ENCODE data around the gene NTRK3. TPM values are rescaled to one million over a fixed set of nuclear protein-coding genes. Genes with fewer than 3 reads are reported as not detected.

The NTRK3 gene
- total RNA-seq, result 10 to 100 TPM in 4 of 8 experiments, 1 to 10 TPM in 4; 1.2 to 41.6 (median 10.7) TPM

DNA sequence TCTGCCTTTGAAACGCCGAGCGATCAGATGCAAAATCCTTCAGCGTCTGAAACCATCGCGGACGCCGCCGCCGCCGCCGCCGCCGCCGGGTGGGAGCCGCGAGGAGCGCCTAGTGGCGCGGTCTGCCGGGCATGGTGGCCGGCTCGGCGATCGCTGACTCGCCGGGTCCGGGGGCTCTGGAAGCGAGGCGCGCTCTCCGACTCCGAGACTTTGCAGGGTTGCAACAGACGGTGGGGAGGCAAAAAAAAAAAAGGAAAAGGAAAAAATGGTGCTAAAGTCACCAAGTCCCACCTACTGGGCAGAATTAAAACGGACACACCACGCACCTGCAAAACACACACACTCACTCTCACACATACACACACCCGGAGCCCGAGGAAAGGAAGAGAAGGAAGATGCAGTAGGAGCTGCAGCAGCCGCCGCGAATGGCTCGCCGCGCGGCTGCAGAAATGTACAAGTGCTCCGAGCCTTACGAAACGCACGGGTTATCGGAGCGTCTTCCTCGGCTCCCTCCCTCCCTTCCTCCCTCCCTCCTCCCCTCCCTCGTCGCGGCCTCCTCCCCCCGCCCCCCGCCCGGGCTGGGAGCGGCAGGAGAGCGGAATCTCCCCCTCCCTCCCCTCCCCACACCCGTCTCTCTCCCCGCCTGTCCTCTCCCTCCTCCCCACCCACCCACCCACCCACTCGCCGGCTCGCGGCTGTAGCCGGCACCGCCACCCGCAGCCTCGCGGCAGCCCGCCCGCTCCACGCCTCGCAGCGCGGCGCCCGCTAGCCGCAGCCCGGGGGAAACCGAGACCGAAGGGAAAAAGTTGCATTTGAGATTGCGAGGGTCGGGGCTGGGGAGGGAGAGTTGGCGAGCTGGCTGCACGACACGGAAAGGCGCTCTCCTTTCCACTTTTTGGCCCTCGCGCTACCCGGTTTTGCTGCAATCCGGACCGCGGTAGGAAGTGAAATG lies at the start of gene NTRK3:
NTRK3 (minus strand) TSS at position 461 of the 952 bp plus-strand sequence. CDS start 586 bp downstream, outside the sequence.
- 0 to 20% (median 17%) methylated on average over 1 to 5 of the region's 95 CpGs; no CpG with 5 or more reads in 7 of the 10 experiments for WGBS, 10 experiments
- peaks cover 5 to 17% of the 10 kb centered on the region in 2 donors for H3K4me1 ChIP-seq (replicated peaks in 1 of 2)
- in situ Hi-C loops (cut with MboI; ENCODE audit: low pct_unique_long_range_greater_than_20kb in 2 of 9, low sequenced_read_pairs in 9 of 9, unreplicated experiment in 9 of 9), result loop anchor here in 4 of 9 experiments (25.0 kb wide), 3 partner anchors 106 to 1344 kb away; no protein-coding TSS in a partner anchor
- H3K4me3 ChIP-seq, result peak within 1 kb of the TSS; percentile 43 to 67 (median 49)
- peak within 1 kb of the TSS; percentile 34 to 54 for H3K27ac ChIP-seq
- ATAC-seq (replicated peaks in 6 of 8), result peak; percentile 10 to 63 (median 50)

DNA sequence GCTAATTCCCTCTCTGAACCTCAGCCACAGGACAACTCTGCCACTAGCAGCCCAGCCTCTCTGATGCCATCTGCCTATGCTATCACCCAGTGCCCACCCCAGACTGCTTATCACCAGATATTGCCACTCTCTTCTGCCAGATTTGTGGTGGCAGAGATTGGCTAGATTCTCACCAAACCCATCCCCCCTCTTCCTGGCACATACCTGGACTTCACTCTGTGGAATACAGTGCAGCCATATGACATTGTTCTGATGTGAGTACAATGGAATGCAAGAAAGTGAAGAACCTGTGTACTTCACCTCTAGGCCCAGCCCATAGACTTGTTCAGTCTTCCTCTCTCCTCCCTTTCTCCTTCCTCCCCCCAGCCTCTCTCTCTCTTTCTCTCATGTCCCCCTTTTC lies 46.9 kb upstream of the NTRK3 start:
- ATAC-seq (replicated peaks in 6 of 8), result no peak
- peaks cover 7 to 14% of the 10 kb centered on the region in 2 donors for H3K4me1 ChIP-seq (replicated peaks in 1 of 2)
- in situ Hi-C loops (cut with MboI; ENCODE audit: low pct_unique_long_range_greater_than_20kb in 2 of 9, low sequenced_read_pairs in 9 of 9, unreplicated experiment in 9 of 9), result no loop called here
- no peak overlapping the region for H3K4me3 ChIP-seq
- no peak overlapping the region for H3K27ac ChIP-seq

GRCh38 chr15:88302373-88302772 lies 45.8 kb upstream of the NTRK3 start:
- in situ Hi-C loops (cut with MboI; ENCODE audit: low pct_unique_long_range_greater_than_20kb in 2 of 9, low sequenced_read_pairs in 9 of 9, unreplicated experiment in 9 of 9), result no loop called here
- Histone ChIP-seq H3K27ac (no peak overlapping the region), H3K4me1 (replicated peaks in 1 of 2) (peaks cover 7 to 10% of the 10 kb centered on the region in 2 donors), H3K4me3 (no peak overlapping the region)
- no peak for ATAC-seq (replicated peaks in 6 of 8)
- 0 to 100% (median 78%) methylated on average over 1 to 3 of the region's 3 CpGs; no CpG with 5 or more reads in 2 of the 10 experiments for WGBS, 10 experiments

DNA sequence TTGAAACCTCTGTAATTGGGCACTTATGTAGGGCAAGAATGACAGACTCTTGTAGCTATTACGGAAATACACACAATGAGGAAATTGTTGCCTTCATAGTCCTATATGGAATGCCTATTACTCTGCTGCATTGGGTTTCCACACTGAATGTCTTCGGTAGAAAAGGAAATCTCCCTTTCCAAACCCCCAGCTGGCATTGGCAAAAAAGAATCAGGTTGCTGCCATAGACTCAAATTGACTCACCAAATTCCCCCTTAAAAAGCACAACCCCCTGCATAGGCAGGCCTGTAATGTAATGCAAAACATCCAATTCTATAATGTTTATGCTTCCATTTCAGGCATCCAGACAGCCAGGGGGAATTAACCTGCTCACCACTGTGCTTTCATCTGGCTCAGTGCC lies 44.8 kb upstream of the NTRK3 start:
- no peak for ATAC-seq (replicated peaks in 6 of 8)
- in situ Hi-C loops (cut with MboI; ENCODE audit: low pct_unique_long_range_greater_than_20kb in 2 of 9, low sequenced_read_pairs in 9 of 9, unreplicated experiment in 9 of 9), result no loop called here
- H3K4me1 ChIP-seq (replicated peaks in 1 of 2), result peaks cover 3 to 10% of the 10 kb centered on the region in 2 donors
- H3K27ac ChIP-seq, result no peak overlapping the region
- H3K4me3 ChIP-seq, result no peak overlapping the region
- 0 to 100% (median 60%) methylated on average over 1 to 2 of the region's 2 CpGs; no CpG with 5 or more reads in 3 of the 10 experiments for WGBS, 10 experiments

- H3K4me3 ChIP-seq, result no peak overlapping the region
- peaks cover 3 to 10% of the 10 kb centered on the region in 2 donors for H3K4me1 ChIP-seq (replicated peaks in 1 of 2)
- in situ Hi-C loops (cut with MboI; ENCODE audit: low pct_unique_long_range_greater_than_20kb in 2 of 9, low sequenced_read_pairs in 9 of 9, unreplicated experiment in 9 of 9), result no loop called here
- ATAC-seq (replicated peaks in 6 of 8), result no peak
- no peak overlapping the region for H3K27ac ChIP-seq
- WGBS, 10 experiments, result 0 to 100% (median 95%) methylated on average over 1 to 3 of the region's 4 CpGs
Measured at GRCh38 chr15:88300861-88301260, 44.3 kb upstream of the NTRK3 start.

DNA sequence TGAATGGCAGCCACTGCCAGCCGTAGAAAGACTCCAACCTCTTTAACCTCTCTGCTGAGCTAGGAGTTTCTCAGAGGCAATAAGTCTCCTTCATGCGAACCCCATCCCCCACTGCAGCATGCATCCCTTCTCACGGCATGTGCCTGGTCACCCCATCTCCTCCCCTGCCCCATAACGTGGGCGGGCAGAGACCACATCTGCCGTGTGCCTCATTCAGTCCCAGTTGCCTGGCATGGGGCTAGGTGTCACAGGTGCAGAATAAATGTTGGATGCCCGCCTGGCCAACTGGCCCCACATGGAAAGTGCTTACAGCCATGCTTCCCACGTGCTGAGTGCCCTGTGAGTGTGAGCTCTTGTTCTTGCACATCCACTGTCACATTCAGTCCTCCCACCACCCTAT lies 43.5 kb upstream of the NTRK3 start:
- H3K27ac ChIP-seq, result no peak overlapping the region
- no peak for ATAC-seq (replicated peaks in 6 of 8)
- H3K4me1 ChIP-seq (replicated peaks in 1 of 2), result peaks cover 3 to 10% of the 10 kb centered on the region in 2 donors
- in situ Hi-C loops (cut with MboI; ENCODE audit: low pct_unique_long_range_greater_than_20kb in 2 of 9, low sequenced_read_pairs in 9 of 9, unreplicated experiment in 9 of 9), result no loop called here
- 14 to 72% (median 57%) methylated on average over 1 to 2 of the region's 8 CpGs; no CpG with 5 or more reads in 7 of the 10 experiments for WGBS, 10 experiments
- H3K4me3 ChIP-seq, result no peak overlapping the region

- WGBS, 10 experiments, result 0 to 43% methylated on average over 1 to 2 of the region's 4 CpGs; no CpG with 5 or more reads in 8 of the 10 experiments
- no peak overlapping the region for H3K27ac ChIP-seq
- peak in 2 of 8 experiments; percentile 20 to 49 for ATAC-seq (replicated peaks in 6 of 8)
- peaks cover 3 to 10% of the 10 kb centered on the region in 2 donors for H3K4me1 ChIP-seq (replicated peaks in 1 of 2)
- in situ Hi-C loops (cut with MboI; ENCODE audit: low pct_unique_long_range_greater_than_20kb in 2 of 9, low sequenced_read_pairs in 9 of 9, unreplicated experiment in 9 of 9), result no loop called here
- no peak overlapping the region for H3K4me3 ChIP-seq
Measured at GRCh38 chr15:88299497-88299896, 43.0 kb upstream of the NTRK3 start.

- WGBS, 10 experiments, result 0 to 80% (median 30%) methylated on average over 1 to 2 of the region's 4 CpGs; no CpG with 5 or more reads in 4 of the 10 experiments
- no peak overlapping the region for H3K4me3 ChIP-seq
- peaks cover 19 to 23% of the 10 kb centered on the region in 2 donors for H3K4me1 ChIP-seq (replicated peaks in 1 of 2)
- ATAC-seq (replicated peaks in 6 of 8), result no peak
- in situ Hi-C loops (cut with MboI; ENCODE audit: low pct_unique_long_range_greater_than_20kb in 2 of 9, low sequenced_read_pairs in 9 of 9, unreplicated experiment in 9 of 9), result no loop called here
- no peak overlapping the region for H3K27ac ChIP-seq
Measured at GRCh38 chr15:88288661-88289060, 32.1 kb upstream of the NTRK3 start.

DNA sequence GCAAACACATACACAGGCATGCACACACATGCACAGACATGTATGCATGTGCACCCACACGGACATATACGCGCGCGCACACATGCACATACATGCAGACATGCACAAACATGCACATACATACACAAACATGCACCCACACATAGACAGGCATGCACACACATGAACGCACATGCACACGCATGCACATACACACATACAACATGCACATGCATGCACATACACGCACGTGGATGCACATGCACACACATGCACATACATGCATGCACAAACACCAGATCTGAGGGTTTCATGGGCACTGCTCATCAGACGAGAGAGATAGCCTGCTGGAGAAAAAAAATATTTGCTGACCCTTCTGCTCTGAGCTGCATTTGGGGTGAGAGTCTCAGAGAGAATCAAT lies 31.7 kb upstream of the NTRK3 start:
- 20 to 96% (median 76%) methylated on average over 1 to 10 of the region's 10 CpGs; no CpG with 5 or more reads in 2 of the 10 experiments for WGBS, 10 experiments
- Histone ChIP-seq H3K4me3 (no peak overlapping the region), H3K27ac (no peak overlapping the region), H3K4me1 (replicated peaks in 1 of 2) (peaks cover 23 to 26% of the 10 kb centered on the region in 2 donors)
- in situ Hi-C loops (cut with MboI; ENCODE audit: low pct_unique_long_range_greater_than_20kb in 2 of 9, low sequenced_read_pairs in 9 of 9, unreplicated experiment in 9 of 9), result no loop called here
- ATAC-seq (replicated peaks in 6 of 8), result no peak

DNA sequence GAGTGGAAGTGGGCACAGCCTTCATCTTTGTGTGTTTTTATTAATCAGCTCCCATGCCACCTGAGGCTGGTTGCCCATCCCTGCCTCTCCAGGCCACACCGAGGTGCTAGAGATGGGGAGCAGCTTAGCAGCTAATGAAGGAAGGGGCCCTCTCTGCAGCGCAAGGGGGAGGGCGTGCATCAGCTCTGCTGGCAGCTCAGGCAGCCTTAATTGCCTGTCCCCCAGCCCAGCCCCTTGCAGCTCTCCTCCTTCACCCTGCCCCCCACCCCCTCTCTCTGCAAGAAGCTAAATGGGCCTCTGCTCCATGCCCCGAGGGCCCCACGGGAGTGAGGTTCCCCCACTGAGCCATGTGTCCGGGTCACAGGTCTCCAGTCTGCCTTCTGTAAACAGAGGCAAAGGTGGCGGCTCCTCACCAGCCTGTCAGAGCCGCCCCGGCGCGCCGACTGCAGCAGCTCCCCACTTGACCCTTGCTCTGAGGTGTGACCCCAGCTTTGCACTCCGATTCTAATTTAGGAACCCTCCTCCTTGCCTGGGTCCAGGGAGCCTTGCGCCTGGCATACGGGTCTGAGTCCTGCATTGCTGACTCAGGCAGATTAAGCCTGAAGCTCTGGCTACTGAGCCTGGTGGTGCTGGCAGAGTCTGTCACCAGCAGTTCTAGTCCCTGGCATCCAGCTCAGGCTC lies 27.9 kb upstream of the NTRK3 start:
- 0 to 40% (median 8%) methylated on average over 1 to 4 of the region's 15 CpGs; no CpG with 5 or more reads in 6 of the 10 experiments for WGBS, 10 experiments
- peak in 5 of 8 experiments; percentile 53 to 91 (median 86) for ATAC-seq (replicated peaks in 6 of 8)
- peak overlapping the region in 1 of 2 donors; percentile 39 for H3K27ac ChIP-seq
- H3K4me1 ChIP-seq (replicated peaks in 1 of 2), result peaks cover 33 to 37% of the 10 kb centered on the region in 2 donors
- in situ Hi-C loops (cut with MboI; ENCODE audit: low pct_unique_long_range_greater_than_20kb in 2 of 9, low sequenced_read_pairs in 9 of 9, unreplicated experiment in 9 of 9), result no loop called here
- H3K4me3 ChIP-seq, result no peak overlapping the region

- WGBS, 10 experiments, result 0 to 49% (median 27%) methylated on average over 1 to 4 of the region's 5 CpGs; no CpG with 5 or more reads in 4 of the 10 experiments
- Histone ChIP-seq H3K4me1 (replicated peaks in 1 of 2) (peaks cover 24 to 32% of the 10 kb centered on the region in 2 donors), H3K4me3 (no peak overlapping the region), H3K27ac (no peak overlapping the region)
- peak in 4 of 8 experiments; percentile 14 to 76 (median 72) for ATAC-seq (replicated peaks in 6 of 8)
- in situ Hi-C loops (cut with MboI; ENCODE audit: low pct_unique_long_range_greater_than_20kb in 2 of 9, low sequenced_read_pairs in 9 of 9, unreplicated experiment in 9 of 9), result no loop called here
Measured at GRCh38 chr15:88282614-88283013, 26.1 kb upstream of the NTRK3 start.

DNA sequence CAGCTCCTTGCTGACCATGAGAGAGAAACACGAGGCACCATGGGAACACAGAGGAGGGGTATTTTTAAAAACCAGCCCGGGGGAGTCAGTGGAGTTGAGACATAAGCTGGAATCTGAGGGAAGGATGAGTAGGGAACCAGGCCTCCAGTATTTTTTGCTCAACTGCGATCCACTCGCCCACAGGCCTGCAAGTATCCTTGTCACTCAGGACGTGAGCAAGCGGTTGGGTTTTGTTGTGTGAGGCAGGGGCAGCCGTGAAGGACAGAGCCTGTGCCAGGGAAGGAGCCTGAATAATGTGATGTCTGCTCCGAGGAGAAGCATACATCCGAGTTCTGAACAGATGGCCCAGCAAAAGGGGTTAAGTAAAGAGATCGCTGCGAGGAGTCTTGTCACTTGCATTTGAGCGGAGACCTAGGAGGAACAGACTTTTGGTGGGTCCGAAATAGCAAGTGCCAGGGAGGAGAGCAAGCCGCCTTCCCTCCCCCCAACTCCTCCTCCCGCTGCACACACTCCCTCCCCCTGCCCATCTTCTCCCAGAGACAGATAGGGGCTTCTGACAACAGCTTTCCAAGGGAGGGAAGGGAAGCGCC lies 20.4 kb upstream of the NTRK3 start:
- Histone ChIP-seq H3K27ac (no peak overlapping the region), H3K4me3 (no peak overlapping the region), H3K4me1 (replicated peaks in 1 of 2) (peaks cover 1 to 2% of the 10 kb centered on the region in 2 donors)
- in situ Hi-C loops (cut with MboI; ENCODE audit: low pct_unique_long_range_greater_than_20kb in 2 of 9, low sequenced_read_pairs in 9 of 9, unreplicated experiment in 9 of 9), result no loop called here
- ATAC-seq (replicated peaks in 6 of 8), result no peak
- 7 to 100% (median 70%) methylated on average over 1 to 9 of the region's 16 CpGs; no CpG with 5 or more reads in 3 of the 10 experiments for WGBS, 10 experiments
